GM19240 (cell line): Measurements from ENCODE around the gene NRDC.
"Not testable (repeated sequence)": the region's sequence is repeated elsewhere in the genome, so short reads cannot be mapped to it uniquely, and the experiment has no call there.

Source experiments
- DNase-seq: peaks from one replicate; pipeline ENCODE4 v3.0.0; 2011; ENCODE audit warnings: low spot score; ENCODE audit not compliant: insufficient read length

The NRDC gene

GRCh38 chr1:51847294-51847920 lies 31.1 kb downstream of the NRDC start:
- DNase-seq: no peak

DNA sequence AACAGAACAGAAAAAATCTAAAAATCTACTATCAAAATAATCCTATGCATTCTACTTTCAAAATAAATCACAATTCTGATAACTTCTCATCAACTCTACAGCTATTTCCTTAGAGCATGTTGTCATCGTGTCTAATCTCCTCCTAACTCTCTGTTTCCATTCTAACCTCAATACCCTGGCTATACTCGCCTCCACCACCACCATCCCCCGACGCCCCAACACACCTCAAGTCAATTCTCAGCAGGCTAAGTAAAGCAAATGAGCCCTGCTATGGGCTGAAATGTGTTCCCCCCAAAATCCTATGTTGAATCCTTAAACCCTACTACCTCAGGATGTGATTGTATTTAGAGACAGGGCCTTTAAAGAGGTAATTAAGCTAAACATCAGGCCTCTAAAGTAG lies 34.6 kb downstream of the NRDC start:
- no peak for DNase-seq

DNA sequence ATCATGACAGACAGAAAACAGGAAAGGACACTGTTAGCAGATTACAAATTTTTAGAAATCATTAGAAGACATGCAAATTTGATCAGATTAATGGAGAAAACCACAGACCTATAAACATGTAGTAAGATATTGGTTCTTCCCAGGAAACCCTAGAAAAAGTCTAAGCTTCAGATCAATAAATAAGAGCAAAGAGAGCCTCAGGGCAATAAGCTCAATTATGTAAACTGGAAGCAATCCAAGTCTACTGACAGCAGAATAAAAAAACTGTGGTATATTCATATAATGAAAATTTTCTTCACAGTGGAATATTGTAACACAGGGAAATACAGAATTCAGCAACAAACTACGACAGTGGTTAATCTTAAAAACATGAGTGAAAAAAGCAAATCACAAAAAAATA lies 36.3 kb downstream of the NRDC start:
- no peak for DNase-seq

GRCh38 chr1:51840743-51841461 lies 37.6 kb downstream of the NRDC start:
- no peak for DNase-seq

DNA sequence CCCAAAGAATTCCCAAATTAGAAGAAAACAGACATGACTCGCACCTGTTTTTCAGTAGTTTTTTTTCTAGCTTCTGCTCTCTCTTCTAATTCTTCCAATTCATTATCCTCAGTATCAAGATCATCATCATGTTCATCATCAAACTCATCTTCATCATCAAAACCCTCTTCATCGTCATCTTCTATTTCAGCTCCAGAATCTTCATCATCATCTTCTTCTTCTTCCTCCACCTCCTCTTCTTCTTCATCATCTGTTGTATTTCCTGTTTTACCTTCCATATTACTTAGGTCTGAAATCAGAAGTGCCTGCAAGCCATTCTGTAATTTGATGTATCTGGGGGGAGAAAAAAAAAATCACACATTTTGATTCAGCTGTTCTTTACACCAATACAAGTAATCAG lies 38.3 kb downstream of the NRDC start:
- no peak for DNase-seq

- no peak for DNase-seq
Measured at GRCh38 chr1:51839094-51839493, 39.4 kb downstream of the NRDC start.

DNA sequence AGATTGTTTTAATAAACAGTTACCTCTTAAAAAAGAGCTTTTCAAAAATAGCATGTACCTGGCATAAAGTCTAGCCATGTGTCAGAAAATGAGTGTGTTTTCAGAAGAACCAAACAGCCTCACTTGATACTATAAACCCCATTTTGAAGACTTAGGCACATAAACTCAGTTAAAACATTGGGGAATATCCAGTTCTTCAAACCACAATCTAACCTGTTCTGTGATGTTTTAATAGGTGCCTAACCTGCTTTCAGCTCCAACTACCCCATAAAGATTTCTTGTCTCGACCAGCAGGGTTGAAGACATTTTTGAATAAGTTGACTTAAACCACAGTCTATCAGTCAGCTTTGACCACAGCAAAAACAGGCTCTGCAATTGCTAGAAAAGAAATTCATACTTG lies 41.3 kb downstream of the NRDC start:
- no peak for DNase-seq

DNA sequence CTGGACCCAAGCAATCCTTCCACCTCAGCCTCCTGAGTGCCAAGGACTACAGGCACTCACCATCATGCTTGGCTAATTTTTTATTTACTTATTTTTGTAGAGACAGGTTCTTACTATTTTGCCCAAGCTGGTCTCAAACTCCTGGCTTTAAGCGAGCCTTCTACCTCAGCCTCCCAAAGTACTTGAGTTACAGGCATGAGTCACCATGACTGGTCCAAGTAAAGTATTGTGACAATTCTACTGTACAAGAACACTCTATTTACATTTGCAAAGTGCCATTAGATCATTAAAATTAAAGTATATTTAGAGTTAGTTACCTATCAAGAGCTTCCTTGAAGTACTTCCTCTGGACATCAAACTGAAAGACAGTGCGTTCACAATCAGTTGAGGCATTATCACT lies 44.8 kb downstream of the NRDC start:
- no peak for DNase-seq

- no peak for DNase-seq
Measured at GRCh38 chr1:51829058-51829457, 49.5 kb downstream of the NRDC start.

- DNase-seq: no peak
Measured at GRCh38 chr1:51819810-51820209, 58.7 kb downstream of the NRDC start.

- DNase-seq: not testable (repeated sequence)
Measured at GRCh38 chr1:51819021-51819420, 59.5 kb downstream of the NRDC start.

- no peak for DNase-seq
Measured at GRCh38 chr1:51818487-51818886, 60.0 kb downstream of the NRDC start.

GRCh38 chr1:51814513-51814912 lies 64.0 kb downstream of the NRDC start:
- DNase-seq: no peak

- no peak for DNase-seq
Measured at GRCh38 chr1:51799372-51799771, 79.2 kb downstream of the NRDC start.

DNA sequence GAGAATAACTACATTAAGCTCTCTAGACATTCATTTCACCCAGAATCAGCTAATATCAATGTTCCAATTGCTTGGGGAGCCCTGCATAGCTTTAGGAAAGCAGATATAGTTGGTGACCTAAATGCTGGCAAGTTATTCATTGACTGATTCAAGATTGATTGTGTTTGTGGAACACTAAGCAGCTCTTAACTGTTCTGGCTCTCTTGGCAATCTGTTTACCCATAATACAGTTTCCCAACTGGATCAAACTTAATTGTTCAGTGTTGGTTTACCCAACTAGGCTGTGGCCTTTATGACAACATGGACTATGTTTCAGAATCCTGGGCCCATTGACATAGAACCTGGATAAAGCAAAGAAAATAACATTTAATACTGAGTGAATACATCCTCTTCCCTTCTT lies 83.7 kb downstream of the NRDC start:
- DNase-seq: no peak

GRCh38 chr1:51794260-51794659 lies 84.3 kb downstream of the NRDC start:
- no peak for DNase-seq

DNA sequence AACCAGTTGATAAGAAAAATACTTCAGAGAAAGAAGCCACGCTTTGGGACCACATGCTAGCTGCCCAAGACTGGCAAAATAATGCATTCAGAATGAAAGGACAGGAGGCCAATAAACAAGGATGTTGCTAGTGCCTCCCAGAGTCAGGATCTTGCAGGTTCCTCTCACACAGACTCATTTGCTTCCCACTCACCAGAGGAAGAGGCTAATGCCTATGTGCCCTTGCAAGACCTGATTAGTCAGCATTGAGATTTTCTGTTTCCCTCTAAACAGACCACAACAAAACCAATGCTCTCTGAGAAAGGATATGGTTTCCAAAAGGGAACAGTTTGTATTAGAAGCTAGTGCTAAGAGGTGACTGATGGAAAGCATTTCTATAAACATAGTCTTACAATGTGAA lies 85.7 kb downstream of the NRDC start:
- no peak for DNase-seq

DNA sequence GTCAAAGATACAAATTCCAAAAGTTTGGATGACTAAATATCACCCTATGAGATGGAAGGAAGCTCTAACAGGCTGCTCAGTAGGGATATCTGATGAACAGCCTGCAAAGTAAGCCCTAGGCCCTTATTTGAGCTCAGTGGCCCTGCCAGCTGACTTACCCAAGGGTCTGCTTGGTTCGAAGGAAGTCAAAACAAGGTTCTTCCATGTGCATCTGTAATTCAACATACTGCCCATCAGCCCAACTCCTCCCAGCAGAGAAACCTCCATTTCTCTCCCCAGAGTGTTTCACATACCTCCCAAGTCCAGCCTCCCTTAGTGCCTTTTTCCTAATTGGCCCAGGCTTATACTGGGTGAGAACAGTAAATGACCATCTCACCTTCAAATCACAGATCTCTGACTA lies 86.6 kb downstream of the NRDC start:
- no peak for DNase-seq

GRCh38 chr1:51790385-51790784 lies 88.1 kb downstream of the NRDC start:
- no peak for DNase-seq

DNA sequence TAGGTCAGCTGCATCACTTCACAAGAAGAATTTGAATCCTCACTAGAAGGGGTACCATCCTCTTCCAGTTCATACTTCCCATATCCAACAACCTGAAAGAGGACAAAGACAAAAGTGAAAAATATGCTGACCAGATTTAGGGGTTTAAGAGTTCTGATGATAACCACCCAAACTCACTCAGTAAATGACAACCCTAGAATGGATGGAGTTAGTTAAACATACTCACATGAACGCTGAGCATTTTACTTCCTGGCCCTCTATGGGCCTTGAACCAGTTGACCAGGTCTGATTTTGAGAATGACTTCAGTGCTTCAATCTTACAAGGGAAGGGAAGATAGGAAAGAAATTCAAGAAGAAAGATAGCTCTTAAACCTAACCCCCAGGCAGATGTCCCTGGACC lies 89.2 kb downstream of the NRDC start:
- DNase-seq: no peak

DNA sequence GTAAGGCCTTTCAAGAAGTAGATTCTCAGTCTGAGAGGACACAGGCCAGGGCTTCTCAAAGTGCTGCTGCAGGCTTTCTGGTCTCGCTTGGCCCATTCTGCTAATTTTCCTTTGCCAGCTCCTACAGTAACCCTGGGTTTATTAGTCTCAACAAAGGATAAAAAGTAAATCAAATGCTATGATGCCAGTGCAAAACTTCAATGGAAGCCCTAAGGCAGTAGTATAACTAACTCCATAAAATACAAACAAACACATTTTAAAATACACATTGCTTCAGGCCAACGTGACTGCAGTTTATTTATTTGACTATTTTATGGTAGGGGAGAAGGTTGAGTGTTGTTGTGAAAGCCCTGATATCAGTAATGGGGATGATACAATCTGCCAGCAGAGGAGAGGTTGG lies 89.6 kb downstream of the NRDC start:
- no peak for DNase-seq

- DNase-seq: no peak
Measured at GRCh38 chr1:51784997-51785421, 93.5 kb downstream of the NRDC start.

- no peak for DNase-seq
Measured at GRCh38 chr1:51780927-51781326, 97.6 kb downstream of the NRDC start.
